ENCODE measurements around the gene ID4. TPM values are rescaled to one million over a fixed set of nuclear protein-coding genes. Genes with fewer than 3 reads are reported as not detected.

ID4 gene
- total and polyA plus RNA-seq, 2 donors from 2014 or later = 17.9 to 60.4 TPM

- no peak overlapping the region for H3K4me3 ChIP-seq (ENCODE audit: low read length in 3 of 3)
- no peak for DNase-seq
Observed at GRCh38 chr6:19827903-19828302, 9.3 kb upstream of the ID4 start.

GRCh38 chr6:19830171-19830570, 7.0 kb upstream of the ID4 start:
- no peaks in the 10 kb centered on the region for H3K4me1 ChIP-seq (ENCODE audit: control insufficient read depth in 2 of 3, insufficient read depth in 2 of 3, low read depth in 1 of 3, low read length in 3 of 3)
- DNase-seq (no peak), FAIRE-seq (no peak)
- TF ChIP-seq CTCF (IDR thresholded peaks at IDR 0.05; ENCODE audit: borderline replicate concordance, extremely low read depth, insufficient read depth) = no peak
- H3K9ac ChIP-seq (ENCODE audit: low read length in 3 of 3) = no peak overlapping the region
- H3K27ac ChIP-seq (ENCODE audit: low read depth in 2 of 2, low read length in 2 of 2) = no peak overlapping the region
- no peaks in the 10 kb centered on the region for H3K27me3 ChIP-seq (ENCODE audit: control insufficient read depth, insufficient read depth, low read length)
- intact Hi-C loops (cut with DNase I) = no loop called here
- no peaks in the 10 kb centered on the region for H3K9me3 ChIP-seq (ENCODE audit: control insufficient read depth in 2 of 3, insufficient read depth in 1 of 3, low read length in 3 of 3)
- no peaks in the 10 kb centered on the region for H3K36me3 ChIP-seq (ENCODE audit: control insufficient read depth in 2 of 3, insufficient read depth in 3 of 3, low read length in 3 of 3)
- H3K4me3 ChIP-seq (ENCODE audit: low read length in 3 of 3) = no peak overlapping the region

More at GRCh38 chr6:19827903-19828302, 9.3 kb upstream of the ID4 start:
- Histone ChIP-seq H3K36me3 (ENCODE audit: control insufficient read depth in 2 of 3, insufficient read depth in 3 of 3, low read length in 3 of 3) (no peaks in the 10 kb centered on the region), H3K27me3 (ENCODE audit: control insufficient read depth, insufficient read depth, low read length) (no peaks in the 10 kb centered on the region), H3K4me1 (ENCODE audit: control insufficient read depth in 2 of 3, insufficient read depth in 2 of 3, low read depth in 1 of 3, low read length in 3 of 3) (no peaks in the 10 kb centered on the region), H3K27ac (ENCODE audit: low read depth in 2 of 2, low read length in 2 of 2) (no peak overlapping the region), H3K9ac (ENCODE audit: low read length in 3 of 3) (no peak overlapping the region), H3K9me3 (ENCODE audit: control insufficient read depth in 2 of 3, insufficient read depth in 1 of 3, low read length in 3 of 3) (no peaks in the 10 kb centered on the region)
- FAIRE-seq = no peak
- no peak for TF ChIP-seq CTCF (IDR thresholded peaks at IDR 0.05; ENCODE audit: borderline replicate concordance, extremely low read depth, insufficient read depth)
- intact Hi-C loops (cut with DNase I) = no loop called here

- Histone ChIP-seq H3K9me3 (ENCODE audit: control insufficient read depth in 2 of 3, insufficient read depth in 1 of 3, low read length in 3 of 3) (no peaks in the 10 kb centered on the region), H3K4me3 (ENCODE audit: low read length in 3 of 3) (no peak overlapping the region)
Observed at GRCh38 chr6:19831358-19831757, 5.8 kb upstream of the ID4 start.

More at GRCh38 chr6:19831358-19831757, 5.8 kb upstream of the ID4 start:
- DNase-seq (no peak), FAIRE-seq (no peak)
- H3K27me3 ChIP-seq (ENCODE audit: control insufficient read depth, insufficient read depth, low read length) = no peaks in the 10 kb centered on the region
- H3K36me3 ChIP-seq (ENCODE audit: control insufficient read depth in 2 of 3, insufficient read depth in 3 of 3, low read length in 3 of 3) = no peaks in the 10 kb centered on the region
- H3K4me1 ChIP-seq (ENCODE audit: control insufficient read depth in 2 of 3, insufficient read depth in 2 of 3, low read depth in 1 of 3, low read length in 3 of 3) = no peaks in the 10 kb centered on the region
- no peak overlapping the region for H3K9ac ChIP-seq (ENCODE audit: low read length in 3 of 3)
- H3K27ac ChIP-seq (ENCODE audit: low read depth in 2 of 2, low read length in 2 of 2) = no peak overlapping the region
- intact Hi-C loops (cut with DNase I) = no loop called here
- TF ChIP-seq CTCF (IDR thresholded peaks at IDR 0.05; ENCODE audit: borderline replicate concordance, extremely low read depth, insufficient read depth) = no peak
